Uterus (tissue), 2 donors: ENCODE measurements around the gene CD151.
A peak's percentile ranks its signal among the peaks of the same experiment; 100 is the strongest.

Experiments
- POLR2A ChIP-seq, 2 donors: fragments of 450-650 bp; IDR thresholded peaks; one replicate each; pipeline ENCODE4 v1.6.1; 2016; ENCODE audit warnings: antibody characterized with exemption in 2 of 2, mild to moderate bottlenecking in 1 of 2, moderate library complexity in 1 of 2
- TF ChIP-seq, protein P1 (sequence below), 4 experiments: fragments of 200-600 bp in 2 of 4; fragments of 450-650 bp in 2 of 4; sonication (generic) in 2 of 4; IDR thresholded peaks; one replicate each; pipeline ENCODE4 v1.5.1; 2016 to 2019; ENCODE audit warnings: antibody characterized with exemption in 4 of 4, mild to moderate bottlenecking in 2 of 4, moderate library complexity in 1 of 4

- peak in 1 of 2 donors; percentile 48 for TF ChIP-seq POLR2A (IDR thresholded peaks at IDR 0.05)
- TF ChIP-seq, protein P1, sequence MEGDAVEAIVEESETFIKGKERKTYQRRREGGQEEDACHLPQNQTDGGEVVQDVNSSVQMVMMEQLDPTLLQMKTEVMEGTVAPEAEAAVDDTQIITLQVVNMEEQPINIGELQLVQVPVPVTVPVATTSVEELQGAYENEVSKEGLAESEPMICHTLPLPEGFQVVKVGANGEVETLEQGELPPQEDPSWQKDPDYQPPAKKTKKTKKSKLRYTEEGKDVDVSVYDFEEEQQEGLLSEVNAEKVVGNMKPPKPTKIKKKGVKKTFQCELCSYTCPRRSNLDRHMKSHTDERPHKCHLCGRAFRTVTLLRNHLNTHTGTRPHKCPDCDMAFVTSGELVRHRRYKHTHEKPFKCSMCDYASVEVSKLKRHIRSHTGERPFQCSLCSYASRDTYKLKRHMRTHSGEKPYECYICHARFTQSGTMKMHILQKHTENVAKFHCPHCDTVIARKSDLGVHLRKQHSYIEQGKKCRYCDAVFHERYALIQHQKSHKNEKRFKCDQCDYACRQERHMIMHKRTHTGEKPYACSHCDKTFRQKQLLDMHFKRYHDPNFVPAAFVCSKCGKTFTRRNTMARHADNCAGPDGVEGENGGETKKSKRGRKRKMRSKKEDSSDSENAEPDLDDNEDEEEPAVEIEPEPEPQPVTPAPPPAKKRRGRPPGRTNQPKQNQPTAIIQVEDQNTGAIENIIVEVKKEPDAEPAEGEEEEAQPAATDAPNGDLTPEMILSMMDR (IDR thresholded peaks at IDR 0.05), result no peak
Measured at GRCh38 chr11:833114-833791, 501 bp downstream of the CD151 start.
